Putamen (tissue), 1 donor: ENCODE data around the gene MARCHF3.
A peak's percentile ranks its signal among the peaks of the same experiment; 100 is the strongest.
"Not testable (repeated sequence)": the region's sequence is repeated elsewhere in the genome, so short reads cannot be mapped to it uniquely, and the experiment has no call there.

ENCODE experiments used
- DNase-seq: peaks from one replicate; pipeline ENCODE4 v3.0.0-alpha.2; 2016; ENCODE audit warnings: low spot score

Gene MARCHF3

DNA sequence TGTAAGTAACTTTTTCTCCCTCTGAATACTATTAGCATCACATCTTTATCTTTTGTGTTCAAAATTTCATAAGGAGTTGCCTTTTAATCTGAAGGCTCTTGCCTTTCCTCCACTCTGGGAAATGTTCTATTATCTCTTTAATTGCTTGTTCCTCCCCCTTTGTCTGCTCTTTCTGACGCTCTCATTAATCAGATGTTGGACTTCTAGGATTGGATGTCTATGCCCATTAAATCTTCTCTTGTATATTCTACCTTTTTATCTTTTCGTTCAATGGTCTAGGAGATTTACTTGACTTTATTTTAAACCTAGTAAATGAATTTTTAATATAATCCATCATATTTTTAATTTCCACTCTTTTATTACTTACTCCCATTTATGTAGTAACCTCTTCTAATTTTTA, 76.7 kb downstream of the MARCHF3 start:
- DNase-seq = no peak

DNA sequence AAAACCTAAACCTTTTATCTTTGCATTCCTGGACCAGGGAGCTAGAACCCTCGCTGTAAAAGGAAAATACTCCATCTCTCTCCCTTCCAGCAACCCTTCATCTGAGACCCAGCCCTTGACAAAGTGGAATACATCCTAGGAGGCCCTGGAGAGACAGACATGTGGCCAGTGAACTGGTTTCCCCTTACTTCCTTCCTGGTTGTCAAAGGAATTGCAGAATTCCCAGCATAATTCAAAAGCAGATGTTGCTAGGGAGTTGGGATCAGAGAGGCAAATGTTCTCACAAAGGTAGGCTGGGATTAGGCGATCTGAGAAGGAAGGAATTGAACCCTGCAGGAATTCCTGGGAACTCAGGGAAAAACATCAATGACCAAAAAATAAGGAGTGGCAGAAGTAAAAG, 80.9 kb downstream of the MARCHF3 start:
- DNase-seq = no peak

GRCh38 chr5:126948453-126948852, 81.9 kb downstream of the MARCHF3 start:
- DNase-seq = no peak

- no peak for DNase-seq
These were observed 82.4 kb downstream of the MARCHF3 start for GRCh38 chr5:126948011-126948355.

- no peak for DNase-seq
These were observed 83.0 kb downstream of the MARCHF3 start for GRCh38 chr5:126947146-126948010.

- not testable (repeated sequence) for DNase-seq
These were observed 87.5 kb downstream of the MARCHF3 start for GRCh38 chr5:126942908-126943307.

GRCh38 chr5:126941403-126941802, 89.0 kb downstream of the MARCHF3 start:
- no peak for DNase-seq

GRCh38 chr5:126939887-126940286, 90.5 kb downstream of the MARCHF3 start:
- no peak for DNase-seq

DNA sequence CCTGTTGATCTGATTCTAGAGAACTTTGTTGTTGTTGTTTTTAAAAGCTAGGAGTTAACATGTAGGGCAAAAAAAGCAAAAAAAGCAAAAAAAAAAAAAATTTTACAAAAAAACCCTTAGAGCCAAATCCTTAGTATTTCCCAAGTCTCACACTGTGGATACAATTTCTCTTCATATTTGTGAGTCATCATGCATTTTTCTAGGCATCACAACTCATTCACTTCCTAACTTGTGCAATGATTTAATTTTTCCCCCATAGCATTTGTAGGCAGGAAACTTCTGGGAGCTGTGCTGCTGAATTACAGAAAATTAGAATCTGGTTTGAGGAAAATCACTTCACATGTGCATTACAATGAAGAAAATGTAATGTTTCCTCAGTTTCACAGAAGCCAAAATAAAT, 91.9 kb downstream of the MARCHF3 start:
- no peak for DNase-seq

- DNase-seq = peak; percentile 19
These were observed 92.6 kb downstream of the MARCHF3 start for GRCh38 chr5:126937771-126938170.

DNA sequence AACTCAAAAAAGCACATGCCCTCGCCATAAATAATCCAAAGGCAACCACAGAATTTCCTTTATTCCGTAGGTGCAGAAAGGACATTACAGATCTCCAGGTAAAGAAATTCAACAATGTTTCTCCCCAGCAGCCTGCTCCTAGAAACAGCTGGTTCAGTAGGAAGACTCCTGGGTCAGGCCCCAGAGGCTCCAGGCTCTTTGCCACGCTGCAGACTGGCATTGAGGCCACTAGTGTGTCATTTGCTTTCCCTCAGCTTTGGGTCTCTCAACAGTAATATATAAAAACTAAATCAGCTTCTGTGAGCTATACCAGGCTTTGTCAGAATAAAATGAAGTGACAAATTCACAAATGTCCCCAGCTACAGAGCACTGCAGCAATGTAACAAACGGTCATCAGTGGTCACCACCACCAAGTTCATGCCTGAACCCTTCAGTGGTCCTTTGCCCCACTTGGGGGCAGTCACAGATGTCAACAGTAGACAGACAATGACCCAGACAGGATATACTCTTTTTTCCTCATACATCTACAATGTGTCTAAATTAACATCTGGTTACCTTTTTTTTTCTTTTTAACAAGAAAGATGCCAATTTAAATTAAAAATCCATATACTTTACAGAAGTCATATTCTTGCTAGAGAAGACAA, 93.5 kb downstream of the MARCHF3 start:
- no peak for DNase-seq

DNA sequence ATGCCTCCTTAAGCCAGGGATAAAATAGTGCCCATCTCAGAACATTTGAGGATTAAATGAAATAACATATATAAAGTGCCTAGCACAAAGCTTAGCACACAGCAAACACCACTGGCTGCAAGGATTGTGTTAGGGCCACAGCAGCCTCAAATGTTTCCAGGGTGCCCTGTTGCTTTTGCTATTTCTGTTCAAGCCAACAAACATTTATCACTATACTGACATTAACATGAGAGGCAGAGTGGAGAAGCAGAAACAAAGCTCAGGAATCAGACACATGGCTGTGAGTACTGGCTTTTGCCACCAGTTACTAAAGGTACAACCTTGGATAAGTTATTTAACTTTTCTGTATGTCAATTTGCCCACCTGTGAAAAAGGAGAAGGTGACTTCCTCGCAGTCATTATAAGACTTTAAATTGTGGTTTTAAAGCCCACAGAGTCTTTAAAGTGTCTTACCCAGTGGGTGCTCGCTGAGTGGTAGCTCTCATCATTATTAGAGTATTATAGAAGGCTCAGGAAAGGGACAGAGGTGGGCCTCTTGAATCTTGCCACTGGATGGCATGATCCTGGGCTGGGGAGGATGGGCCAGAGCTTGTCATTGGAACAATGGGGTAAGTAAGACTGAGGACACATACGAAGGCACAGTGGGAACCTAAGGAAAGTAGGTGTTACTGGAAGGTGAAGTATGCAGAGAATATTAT, 98.2 kb downstream of the MARCHF3 start:
- DNase-seq = no peak

DNA sequence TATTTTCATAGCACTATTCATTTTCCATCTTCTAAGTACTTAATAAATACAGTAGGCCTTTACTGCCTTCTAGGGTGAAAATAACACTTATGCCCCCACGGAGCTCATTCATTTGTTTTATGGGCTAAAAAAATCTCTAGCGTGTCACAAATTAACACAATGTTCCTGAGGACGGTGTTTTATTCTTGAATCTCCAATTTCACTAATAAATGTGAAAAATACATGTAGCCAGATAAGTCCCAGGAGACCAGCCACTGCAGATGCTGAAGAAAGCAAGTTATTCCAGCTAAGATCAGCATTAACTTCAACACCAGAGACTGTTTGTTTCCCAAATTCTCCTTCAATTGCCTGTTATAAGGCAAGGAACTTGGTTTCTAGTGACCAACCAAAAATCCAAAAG, 102.3 kb downstream of the MARCHF3 start:
- no peak for DNase-seq

DNA sequence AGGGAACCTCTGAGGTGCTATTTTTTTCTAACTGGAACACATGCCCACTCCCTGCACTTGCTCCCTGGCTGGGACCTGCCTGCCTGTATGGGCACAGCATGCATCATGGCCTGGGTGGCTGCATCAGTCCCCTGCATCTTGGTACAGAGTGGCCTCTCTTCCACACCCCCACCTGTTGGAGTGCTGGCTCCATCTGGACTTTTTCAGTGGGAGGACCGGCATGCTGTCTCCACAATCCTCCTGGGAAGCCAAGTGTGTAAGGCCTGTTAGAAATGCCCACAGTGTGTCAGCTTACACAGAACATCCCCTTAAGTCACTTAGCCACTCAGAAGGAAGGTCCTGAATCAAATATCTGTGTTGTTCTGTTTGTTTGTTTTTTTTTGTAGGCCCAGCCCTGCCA, 102.9 kb downstream of the MARCHF3 start:
- DNase-seq = no peak

GRCh38 chr5:126926187-126926586, 104.2 kb downstream of the MARCHF3 start:
- DNase-seq = no peak

- no peak for DNase-seq
These were observed 104.9 kb downstream of the MARCHF3 start for GRCh38 chr5:126925482-126925881.

- DNase-seq = no peak
These were observed 105.9 kb downstream of the MARCHF3 start for GRCh38 chr5:126924331-126925033.

GRCh38 chr5:126921241-126922091, 108.9 kb downstream of the MARCHF3 start:
- DNase-seq = no peak

DNA sequence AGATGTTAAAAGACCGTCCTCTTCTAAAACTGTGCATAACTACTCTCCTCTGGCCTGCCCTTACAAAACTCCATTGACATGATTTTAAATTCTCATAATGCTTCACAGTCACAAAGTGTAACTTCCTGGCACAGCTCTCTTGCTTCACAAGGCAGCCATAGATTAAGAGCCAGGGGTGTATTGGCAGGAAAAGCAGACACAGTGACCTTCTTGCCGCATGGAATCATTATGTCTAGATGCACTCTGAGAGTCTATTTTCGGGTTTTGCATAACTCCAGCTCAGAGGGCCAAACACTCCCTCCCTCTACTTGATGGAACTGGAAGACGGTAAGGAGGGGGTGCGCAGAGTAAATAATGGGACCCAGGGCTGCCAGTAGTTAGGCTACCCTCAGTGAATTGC, 110.1 kb downstream of the MARCHF3 start:
- peak; percentile 38 for DNase-seq

DNA sequence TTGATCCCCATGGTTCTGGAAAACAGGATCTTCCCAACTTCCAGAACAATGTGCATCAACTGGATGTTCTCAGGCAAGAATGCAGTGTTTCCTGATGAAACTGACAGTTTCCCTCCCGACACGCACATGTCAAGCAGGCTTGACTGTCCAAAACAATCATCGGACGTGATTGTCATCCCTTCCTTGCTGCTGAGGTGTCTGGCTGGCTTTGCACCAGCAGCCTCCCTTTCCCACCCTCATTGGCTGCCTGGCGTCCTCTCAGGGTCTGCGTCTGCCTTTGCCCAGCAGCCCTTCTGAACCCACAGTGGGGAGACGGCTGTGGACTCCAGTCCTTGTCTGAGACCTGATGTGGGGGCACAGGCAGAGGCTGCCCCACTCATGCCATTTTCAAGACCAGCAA, 110.8 kb downstream of the MARCHF3 start:
- DNase-seq = no peak

DNA sequence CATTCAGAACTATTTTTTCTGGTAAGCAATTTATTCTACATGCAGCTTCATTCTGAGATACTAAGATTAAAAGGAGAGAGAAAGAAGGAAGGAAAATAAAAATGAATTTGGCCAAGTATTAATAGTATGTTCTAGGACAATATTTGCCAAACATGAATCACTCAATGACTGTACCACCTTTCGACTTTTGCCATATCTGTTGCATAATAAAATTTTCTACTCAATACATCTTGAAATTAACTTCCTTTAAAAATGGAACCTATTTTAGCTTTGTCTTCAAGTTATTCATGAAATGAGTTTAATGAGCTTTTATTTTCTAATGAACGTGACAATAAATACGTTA, 111.8 kb downstream of the MARCHF3 start:
- DNase-seq = no peak
